Measurements from ENCODE around the gene SLC7A6.
A peak's percentile ranks its signal among the peaks of the same experiment; 100 is the strongest.

DNA sequence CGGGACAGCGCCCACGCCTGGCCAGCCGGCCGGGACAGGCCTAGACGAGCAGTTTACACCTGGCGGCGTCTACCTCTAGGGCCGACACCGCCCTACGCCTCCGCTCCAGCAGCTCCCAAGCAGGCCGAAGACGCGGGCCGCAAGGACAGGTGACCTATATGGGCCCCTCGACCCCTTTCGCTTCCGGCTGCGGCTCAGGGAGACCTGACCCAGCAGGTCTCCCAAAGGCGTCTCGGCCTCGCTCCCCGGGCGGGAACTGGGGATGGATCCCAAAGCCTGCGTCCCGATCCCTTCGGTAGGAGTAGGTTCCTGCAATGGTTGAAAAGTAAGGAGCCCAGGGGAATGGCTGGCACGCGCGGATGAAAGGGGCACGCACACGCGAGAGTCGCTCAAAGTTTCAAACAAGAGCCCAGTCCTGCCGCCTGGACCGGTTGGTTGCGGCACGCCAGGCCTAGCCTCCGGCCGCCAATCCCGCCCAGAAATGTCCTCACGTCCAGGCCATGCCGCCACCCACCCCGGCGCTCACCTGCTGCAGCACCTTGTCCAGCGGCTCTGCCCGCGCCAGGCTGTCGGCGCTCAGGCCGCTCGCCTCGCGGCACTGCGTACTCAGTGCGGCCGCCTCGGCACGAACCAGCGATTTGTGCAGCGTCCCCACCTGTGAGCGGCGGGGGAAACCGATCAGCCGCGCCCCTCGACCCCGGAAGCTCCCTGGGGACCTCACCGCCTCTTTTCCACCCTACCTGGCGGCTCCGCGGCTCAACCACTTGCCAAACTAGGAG, 29.0 kb upstream of the SLC7A6 start:
- TF ChIP-seq POLR2A (IDR thresholded peaks at IDR 0.05): no peak
- TF ChIP-seq, protein P1, sequence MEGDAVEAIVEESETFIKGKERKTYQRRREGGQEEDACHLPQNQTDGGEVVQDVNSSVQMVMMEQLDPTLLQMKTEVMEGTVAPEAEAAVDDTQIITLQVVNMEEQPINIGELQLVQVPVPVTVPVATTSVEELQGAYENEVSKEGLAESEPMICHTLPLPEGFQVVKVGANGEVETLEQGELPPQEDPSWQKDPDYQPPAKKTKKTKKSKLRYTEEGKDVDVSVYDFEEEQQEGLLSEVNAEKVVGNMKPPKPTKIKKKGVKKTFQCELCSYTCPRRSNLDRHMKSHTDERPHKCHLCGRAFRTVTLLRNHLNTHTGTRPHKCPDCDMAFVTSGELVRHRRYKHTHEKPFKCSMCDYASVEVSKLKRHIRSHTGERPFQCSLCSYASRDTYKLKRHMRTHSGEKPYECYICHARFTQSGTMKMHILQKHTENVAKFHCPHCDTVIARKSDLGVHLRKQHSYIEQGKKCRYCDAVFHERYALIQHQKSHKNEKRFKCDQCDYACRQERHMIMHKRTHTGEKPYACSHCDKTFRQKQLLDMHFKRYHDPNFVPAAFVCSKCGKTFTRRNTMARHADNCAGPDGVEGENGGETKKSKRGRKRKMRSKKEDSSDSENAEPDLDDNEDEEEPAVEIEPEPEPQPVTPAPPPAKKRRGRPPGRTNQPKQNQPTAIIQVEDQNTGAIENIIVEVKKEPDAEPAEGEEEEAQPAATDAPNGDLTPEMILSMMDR (IDR thresholded peaks at IDR 0.05): peak in 3 of 4 experiments; percentile 13 to 43 (median 32)
- peak; percentile 3 for TF ChIP-seq POLR2AphosphoS5 (IDR thresholded peaks at IDR 0.05)

Data from prostate gland (tissue), 2 donors.